ENCODE data around the gene ATXN1.

ATXN1 gene

GRCh38 chr6:16339265-16339587 is 422.0 kb downstream of the ATXN1 start:
- DNase-seq = no peak

- peak; percentile 87 for DNase-seq
Observed at GRCh38 chr6:16338577-16339264, 422.5 kb downstream of the ATXN1 start.

DNA sequence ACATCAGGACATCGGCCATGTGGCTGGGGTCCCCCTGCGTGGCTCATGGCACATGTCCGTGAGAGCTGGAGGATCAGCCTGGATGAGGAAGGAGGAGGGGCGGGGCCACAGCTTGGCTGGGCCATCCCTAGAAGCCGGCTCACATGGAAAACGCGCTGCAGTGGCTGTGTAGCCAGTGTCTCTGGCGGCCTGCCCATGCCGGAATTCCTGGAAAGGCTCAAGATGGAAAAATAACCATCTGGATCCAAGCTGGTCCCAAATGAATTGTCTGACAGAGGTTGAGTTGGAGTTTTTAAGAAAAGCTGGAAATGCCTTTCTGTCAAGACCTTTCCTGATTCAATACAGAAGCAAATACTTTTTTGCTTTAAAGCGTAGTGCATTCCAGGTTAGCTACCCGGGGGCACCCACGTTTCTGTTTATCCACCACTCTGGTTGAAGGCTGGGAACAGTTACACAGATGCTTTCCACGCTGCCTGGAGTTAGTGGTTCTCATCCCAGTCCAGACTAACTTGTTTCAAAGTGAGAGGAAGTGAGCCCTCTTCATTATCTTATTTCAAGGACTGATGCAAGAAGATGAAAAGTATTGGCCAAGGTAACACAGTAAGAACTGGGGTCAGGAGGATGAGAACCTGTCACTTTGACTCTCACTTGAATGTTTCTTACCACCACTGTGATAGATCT is 423.8 kb downstream of the ATXN1 start:
- peak; percentile 97 for DNase-seq

- no peak for DNase-seq
Observed at GRCh38 chr6:16336911-16337294, 424.4 kb downstream of the ATXN1 start.

GRCh38 chr6:16336056-16336818 is 425.0 kb downstream of the ATXN1 start:
- no peak for DNase-seq

- no peak for DNase-seq
Observed at GRCh38 chr6:16335176-16335575, 426.1 kb downstream of the ATXN1 start.

GRCh38 chr6:16334671-16335070 is 426.6 kb downstream of the ATXN1 start:
- DNase-seq = no peak

GRCh38 chr6:16333580-16333979 is 427.7 kb downstream of the ATXN1 start:
- no peak for DNase-seq

DNA sequence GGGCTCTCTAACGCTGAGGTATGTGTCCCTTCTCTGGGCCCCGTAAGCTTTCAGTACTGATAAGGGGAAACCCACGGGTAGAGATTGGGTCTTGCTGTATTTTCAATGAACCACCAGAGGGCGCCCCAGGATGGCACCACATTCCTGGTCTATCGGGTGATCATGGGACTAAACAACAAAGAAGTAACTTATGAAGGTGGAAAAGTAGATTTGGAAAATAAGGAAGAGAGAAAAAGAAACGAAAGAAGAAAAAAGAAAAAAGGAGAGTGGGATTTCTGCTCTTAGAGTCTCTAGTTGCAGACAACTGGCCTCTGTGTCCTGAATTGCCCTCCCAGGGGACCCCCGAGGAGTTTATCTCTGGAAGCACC is 429.1 kb downstream of the ATXN1 start:
- peak; percentile 86 for DNase-seq

DNA sequence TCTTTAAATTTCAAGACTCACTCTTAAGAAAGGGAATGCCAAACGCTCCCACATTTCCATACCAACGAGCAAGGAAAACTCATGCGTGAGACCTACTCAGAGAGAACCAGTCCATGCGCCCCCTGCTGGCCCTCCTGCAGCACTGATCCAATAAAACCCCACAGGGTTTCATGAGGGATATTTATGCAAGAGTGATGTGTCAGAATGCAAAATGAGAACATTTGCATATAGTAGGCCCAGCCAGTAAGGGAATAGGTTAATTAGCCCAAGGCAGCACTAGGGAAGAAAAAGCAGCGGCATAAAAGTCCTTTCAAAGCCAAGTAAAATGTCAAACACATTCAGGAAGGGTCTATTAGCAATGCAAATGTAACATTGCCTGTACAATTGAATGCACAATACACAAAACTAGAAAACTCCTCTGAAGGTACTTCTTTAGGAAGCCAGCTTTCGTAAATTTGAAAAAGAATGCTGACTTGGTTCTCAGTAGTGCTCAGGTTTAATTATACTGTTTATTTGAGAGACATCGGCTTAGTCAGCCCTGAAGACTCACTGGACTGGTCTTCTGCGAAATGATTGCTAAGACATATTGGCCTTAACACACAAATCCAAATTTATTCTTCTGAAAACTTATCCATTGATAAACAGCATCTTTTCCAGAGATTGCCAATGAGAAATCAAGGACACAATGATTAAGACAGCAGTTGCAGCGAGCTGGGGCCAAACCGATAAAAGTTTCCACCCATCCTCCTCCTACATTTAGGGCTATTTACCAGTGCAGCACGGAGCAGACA is 429.7 kb downstream of the ATXN1 start:
- peak; percentile 53 for DNase-seq

GRCh38 chr6:16329233-16329632 is 432.0 kb downstream of the ATXN1 start:
- DNase-seq = peak; percentile 9

GRCh38 chr6:16327777-16328325 is 433.4 kb downstream of the ATXN1 start:
- DNase-seq = no peak

DNA sequence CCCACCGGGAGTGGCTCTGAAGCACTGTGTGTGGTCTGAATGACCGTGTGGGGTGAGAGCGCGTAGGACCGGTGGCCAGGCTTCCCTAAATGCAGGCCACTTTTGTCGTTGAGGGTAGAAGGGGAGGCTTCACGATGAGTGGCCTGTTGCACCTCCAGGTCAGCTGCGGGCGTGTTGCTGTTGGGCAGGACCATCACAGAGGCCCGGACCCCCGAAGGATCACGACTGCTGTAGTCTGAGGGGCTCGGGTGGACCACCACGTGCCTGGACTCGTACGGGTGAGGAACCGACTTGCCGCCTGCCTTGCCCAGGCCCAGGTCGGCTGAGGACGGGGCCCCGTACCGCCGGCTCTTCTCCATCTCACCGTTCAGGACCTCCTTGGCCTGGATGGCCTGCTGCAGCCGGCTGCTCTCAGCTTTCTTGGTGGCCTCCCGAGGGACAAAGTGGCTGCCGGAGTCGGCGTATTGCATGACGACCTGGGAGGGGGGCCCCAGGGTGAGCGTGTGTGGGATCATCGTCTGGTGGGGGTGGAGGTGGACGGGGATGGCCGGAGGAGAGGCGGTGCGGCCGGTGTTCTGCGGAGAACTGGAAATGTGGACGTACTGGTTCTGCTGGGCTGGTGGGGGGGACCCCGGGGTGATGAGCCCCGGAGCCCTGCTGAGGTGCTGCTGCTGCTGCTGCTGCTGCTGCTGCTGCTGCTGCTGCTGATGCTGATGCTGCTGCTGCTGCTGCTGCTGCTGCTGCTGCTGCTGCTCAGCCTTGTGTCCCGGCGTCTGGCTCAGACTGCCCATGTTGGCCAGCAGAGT is 434.1 kb downstream of the ATXN1 start:
- no peak for DNase-seq

- no peak for DNase-seq
Observed at GRCh38 chr6:16326531-16326930, 434.7 kb downstream of the ATXN1 start.

GRCh38 chr6:16324606-16325225 is 436.5 kb downstream of the ATXN1 start:
- DNase-seq = no peak

- DNase-seq = no peak
Observed at GRCh38 chr6:16324184-16324583, 437.1 kb downstream of the ATXN1 start.

DNA sequence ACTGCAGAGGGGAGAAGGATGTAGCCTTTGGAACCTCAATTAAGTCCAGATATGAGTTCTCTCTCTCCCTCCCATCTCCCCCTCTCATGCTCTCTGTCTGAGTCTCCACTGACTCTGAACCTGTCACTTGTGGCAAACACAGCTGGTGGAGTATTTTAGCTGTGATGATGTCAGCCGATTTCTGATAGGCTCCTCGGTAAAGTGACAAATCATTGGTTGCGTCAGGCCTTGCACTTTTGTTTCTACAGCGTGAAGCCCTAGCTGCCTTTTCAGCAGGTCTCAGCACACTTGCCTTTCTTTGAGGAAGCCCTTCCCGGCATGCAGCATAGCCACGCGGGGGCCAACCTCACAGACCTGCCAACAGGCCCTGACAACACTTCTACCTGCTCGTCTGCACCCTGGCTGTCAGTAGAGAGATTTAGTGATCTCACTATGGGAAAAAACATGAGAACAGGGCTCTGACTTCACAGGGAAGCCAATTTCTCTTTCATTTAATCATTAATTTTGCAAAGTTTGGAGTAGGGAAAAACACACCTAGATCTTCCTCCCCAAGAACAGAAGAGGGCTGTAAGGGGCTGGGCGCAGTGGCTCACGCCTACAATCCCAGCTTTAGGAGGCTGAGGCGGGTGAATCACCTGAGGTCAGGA is 438.5 kb downstream of the ATXN1 start:
- DNase-seq = peak; percentile 75

DNA sequence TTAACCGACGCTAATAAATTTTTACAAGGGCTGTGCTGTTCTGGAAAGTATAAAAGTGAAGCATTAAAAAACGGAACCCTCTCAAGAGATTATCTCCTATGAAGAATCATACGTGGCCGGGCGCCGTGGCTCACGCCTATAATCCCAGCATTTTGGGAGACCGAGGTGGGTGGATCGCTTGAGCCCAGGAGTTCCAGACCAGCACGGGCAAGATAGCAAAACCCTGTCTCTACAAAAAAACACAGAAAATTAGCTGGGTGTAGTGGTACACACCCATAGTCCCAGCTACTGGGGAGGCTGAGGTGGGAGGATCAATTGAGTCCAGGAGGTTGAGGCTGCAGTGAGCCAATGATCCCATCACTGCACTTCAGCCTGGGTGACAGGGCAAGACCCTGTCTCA is 439.4 kb downstream of the ATXN1 start:
- no peak for DNase-seq

DNA sequence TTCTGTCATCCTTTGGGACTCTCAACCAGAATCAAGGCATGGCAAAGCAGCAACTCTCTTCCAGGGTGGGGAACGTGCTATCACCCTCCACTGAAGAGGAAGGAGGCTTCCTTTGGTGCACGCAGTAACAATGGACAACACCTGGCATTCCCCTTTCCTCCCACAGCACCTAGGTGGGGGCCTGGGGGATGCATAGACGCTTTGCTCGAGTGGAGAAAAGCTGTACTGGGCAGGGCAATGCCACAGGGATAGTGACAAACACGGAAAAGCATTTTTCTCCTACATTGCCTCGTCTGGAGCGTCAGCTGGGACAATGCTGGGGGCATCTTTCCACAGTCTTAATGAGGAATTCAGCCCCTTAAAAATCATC is 439.9 kb downstream of the ATXN1 start:
- DNase-seq = no peak

DNA sequence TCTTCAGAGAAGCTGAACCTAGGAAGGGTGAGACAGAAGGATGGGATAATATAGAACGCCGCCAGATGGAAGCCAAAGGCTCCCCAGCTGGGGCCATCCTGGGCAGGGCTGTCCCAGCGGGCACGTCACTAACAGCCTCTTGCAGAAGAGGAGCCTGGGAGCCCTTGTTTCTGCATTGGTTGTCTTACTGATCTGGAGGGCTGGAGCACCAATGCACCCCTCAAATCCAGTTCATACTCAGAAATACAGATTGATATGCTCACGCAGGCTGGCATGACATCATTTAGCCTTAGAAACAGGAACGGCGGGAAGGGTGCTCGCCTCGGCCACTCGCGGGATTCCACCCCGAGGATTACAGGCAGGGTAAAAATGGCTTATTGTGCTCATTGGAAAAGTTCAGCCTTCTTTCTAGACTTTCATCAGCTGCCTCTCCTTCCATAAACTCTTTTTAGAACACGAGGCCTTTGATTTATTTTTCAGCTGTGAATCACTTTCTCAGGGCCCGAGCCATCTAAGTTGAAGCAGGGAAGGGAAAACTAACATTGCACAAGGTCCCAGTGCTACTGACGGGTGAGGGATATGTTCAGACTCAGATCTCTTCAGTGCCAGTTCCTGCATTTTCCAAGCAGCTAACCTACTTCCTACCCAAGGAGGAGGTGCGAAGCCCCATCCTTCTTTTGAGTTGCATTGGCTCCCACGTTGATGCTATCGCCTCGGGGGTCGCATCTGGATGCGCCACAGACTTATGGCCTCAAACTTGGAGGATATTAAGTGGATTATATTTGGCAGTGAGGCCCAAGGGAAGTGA is 440.5 kb downstream of the ATXN1 start:
- peak; percentile 49 for DNase-seq
